Left hindlimb (tissue), 1 donor: ENCODE results near the gene RSPH10B.
"Not testable (repeated sequence)": the region's sequence is repeated elsewhere in the genome, so short reads cannot be mapped to it uniquely, and the experiment has no call there.

Experiments used
- DNase-seq: peaks from one replicate; pipeline ENCODE4 v3.0.0-alpha.2; 2018

Gene RSPH10B

GRCh38 chr7:5926263-5926870 is 44.1 kb downstream of the RSPH10B start:
- not testable (repeated sequence) for DNase-seq

GRCh38 chr7:5924630-5925029 is 45.9 kb downstream of the RSPH10B start:
- DNase-seq: not testable (repeated sequence)

GRCh38 chr7:5924180-5924579 is 46.3 kb downstream of the RSPH10B start:
- DNase-seq: not testable (repeated sequence)

DNA sequence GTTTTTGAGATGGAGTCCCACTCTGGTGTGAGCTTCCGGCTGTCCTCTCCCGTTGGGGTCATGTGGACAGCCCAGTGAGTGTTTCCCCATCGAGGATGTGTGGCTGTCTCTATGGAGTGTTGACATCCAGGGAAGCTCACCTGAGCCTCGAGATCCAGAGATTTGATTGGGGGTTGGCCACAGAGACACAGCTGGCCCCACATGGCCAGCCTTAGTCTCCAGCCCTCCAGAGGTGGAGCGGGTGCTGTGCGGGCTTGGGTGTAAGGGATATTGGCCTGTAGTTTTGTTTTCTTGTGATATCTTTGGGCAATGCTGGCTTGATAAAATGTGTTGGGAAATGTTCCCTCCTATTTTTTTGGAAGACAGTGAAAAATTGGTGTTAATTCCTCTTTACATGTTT is 54.0 kb downstream of the RSPH10B start:
- DNase-seq: not testable (repeated sequence)

- not testable (repeated sequence) for DNase-seq
Measured at GRCh38 chr7:5908835-5909234, 61.7 kb downstream of the RSPH10B start.

DNA sequence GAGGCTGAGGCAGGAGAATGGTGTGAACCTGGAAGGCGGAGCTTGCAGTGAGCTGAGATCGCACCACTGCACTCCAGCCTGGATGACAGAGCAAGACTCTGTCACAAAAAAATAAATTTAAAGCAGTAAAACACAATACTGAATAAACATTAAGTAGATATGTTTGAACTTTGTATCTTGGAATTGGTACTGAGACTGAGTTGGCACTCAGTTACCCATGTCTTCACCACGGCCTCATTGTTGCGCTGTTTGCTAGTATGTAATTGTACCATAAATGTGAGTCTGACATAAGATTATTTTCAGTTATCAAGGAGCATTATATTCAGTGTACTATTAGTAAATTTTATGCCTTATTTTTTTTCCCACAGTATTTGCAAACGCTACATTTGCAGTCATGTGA is 65.8 kb downstream of the RSPH10B start:
- not testable (repeated sequence) for DNase-seq

DNA sequence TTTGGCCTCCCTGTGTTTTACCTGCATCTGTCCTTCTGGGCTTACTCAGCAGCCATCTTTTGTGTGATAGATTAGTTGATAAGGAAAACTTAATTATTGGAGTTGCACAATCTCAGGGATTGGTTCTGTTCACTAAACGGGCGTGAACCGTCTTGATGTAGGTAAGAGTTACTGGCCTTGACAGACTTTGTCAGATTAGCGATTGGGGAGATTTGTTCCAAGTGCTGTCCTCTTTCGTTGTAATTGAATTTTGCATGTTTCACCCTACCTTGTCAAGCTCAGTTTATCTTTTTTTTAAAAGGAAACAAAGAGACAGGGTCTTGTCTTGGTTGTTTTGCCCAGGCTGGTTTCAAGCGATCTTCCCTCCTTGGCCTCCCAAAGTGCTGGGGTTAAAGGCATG is 67.5 kb downstream of the RSPH10B start:
- DNase-seq: not testable (repeated sequence)

- peak; percentile 45 for DNase-seq
Measured at GRCh38 chr7:5898480-5899224, 71.8 kb downstream of the RSPH10B start, which contains the start of gene CCZ1. Gene CCZ1, plus strand, starts transcription at chr7:5898733. Its CDS starts 67 bp downstream, at chr7:5898800.

- not testable (repeated sequence) for DNase-seq
Measured at GRCh38 chr7:5897369-5897919, 73.0 kb downstream of the RSPH10B start.

- no peak for DNase-seq
Measured at GRCh38 chr7:5892498-5892897, 78.0 kb downstream of the RSPH10B start.

DNA sequence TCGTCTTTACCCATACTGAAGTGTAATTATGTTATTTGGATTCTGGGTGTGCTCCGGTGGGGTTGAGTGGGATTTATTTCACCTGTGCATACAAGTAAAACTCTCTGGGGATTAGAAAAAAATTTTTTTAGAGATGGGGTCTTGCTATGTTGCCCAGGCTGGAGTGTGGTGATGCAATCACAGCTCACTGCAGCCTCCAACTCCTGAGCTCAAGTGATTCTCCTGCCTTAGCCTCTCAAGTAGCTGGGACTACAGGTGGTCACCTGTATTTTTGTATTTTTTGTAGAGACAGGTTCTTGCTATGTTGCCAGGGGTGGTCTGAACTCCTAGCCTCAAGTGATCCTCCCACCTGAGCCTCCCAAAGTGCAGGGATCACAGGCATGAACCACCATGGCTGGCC is 80.2 kb downstream of the RSPH10B start:
- not testable (repeated sequence) for DNase-seq

GRCh38 chr7:5888021-5888420 is 82.5 kb downstream of the RSPH10B start:
- not testable (repeated sequence) for DNase-seq

GRCh38 chr7:5884431-5884830 is 86.1 kb downstream of the RSPH10B start:
- not testable (repeated sequence) for DNase-seq

DNA sequence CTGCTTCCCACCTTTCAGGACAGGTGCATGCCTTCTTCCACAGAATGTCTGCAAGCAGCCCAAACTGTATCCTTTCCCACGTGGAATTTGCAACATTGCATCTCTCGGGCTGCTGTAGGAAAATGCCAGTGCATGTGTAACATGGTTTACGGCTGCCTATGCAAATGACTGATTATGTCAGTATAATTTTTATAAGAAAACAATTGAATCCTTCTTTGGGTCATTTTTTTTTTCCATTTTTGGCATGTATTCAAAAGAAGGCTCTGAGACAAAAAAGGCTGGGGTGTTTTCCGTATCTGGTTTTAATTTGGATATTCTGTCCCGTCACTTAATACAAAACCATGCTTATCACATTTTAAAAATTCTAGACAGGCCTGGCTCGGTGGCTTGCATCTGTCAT is 90.4 kb downstream of the RSPH10B start:
- not testable (repeated sequence) for DNase-seq

DNA sequence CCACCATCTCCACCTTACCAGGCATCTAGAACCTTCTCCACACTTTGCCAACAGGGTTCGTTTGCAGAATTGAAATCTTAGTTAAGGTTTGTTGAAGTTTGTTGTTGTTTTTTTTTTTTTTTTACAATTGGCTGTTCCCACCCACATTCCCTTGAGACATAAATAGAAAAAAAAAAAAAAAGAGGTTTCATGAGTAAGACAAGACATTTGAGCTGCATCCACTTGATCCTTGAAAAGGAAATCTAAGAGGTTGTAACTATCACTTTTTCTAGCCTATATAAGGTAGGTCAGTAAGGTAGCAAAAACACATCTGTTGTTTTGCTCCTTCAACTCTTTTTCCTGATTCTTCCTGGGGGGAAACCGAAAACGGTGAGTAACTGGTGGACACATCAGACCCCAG is 90.9 kb downstream of the RSPH10B start:
- DNase-seq: not testable (repeated sequence)
